Lower leg skin (tissue), 4 donors: ENCODE measurements around the gene C5AR1. TPM values are rescaled to one million over a fixed set of nuclear protein-coding genes. Genes with fewer than 3 reads are reported as not detected.
"Not testable (repeated sequence)": the region's sequence is repeated elsewhere in the genome, so short reads cannot be mapped to it uniquely, and the experiment has no call there.

Experiments
- DNase-seq, 2 donors: peaks; one replicate each; pipeline ENCODE4 v3.0.0-alpha.2; 2019; ENCODE audit warnings: low spot score in 2 of 2
- H3K4me3 ChIP-seq: fragments of 200-600 bp; sonication (generic); 2 replicates; pipeline ENCODE4 v1.5.1; 2017; ENCODE audit warnings: mild to moderate bottlenecking, low read depth; ENCODE audit not compliant: poor library complexity, severe bottlenecking
- CTCF ChIP-seq, 3 donors: fragments of 450-650 bp; IDR thresholded peaks; one replicate each; pipeline ENCODE4 v1.5.1; 2016; ENCODE audit warnings: antibody characterized with exemption in 3 of 3, mild to moderate bottlenecking in 3 of 3, moderate library complexity in 2 of 3
- POLR2A ChIP-seq, 2 donors: fragments of 450-650 bp; IDR thresholded peaks; one replicate each; pipeline ENCODE4 v1.6.1; 2016 to 2017; ENCODE audit warnings: antibody characterized with exemption in 2 of 2, mild to moderate bottlenecking in 1 of 2, moderate library complexity in 1 of 2
- WGBS, 2 donors: methylation state at CpG; one replicate each; pipeline ENCODE4 v1.1.5; 2018; 5-methylcytosine and 5-hydroxymethylcytosine counted together
- intact Hi-C: fragments of 100-400 bp; cut with DNase I; formaldehyde crosslinking; loops from one replicate; pipeline ENCODE4 v1.15.0; 2023; ENCODE audit warnings: low total_unique reads
- total RNA-seq, 4 donors: library from RNA; depleted of rRNA; stranded (reverse); fragments of >200 nt; gene quantifications; one replicate each; pipeline ENCODE4 v1.1.0, GENCODE V29; 2016

C5AR1 gene
- total RNA-seq, 4 donors from 2014 or later, result 1.1 to 3.7 (median 2.0) TPM

- peak overlapping the region; percentile 75 for H3K4me3 ChIP-seq
- WGBS, 2 donors, result 1 to 2% methylated on average over 26 to 31 of the region's 54 CpGs
- peak; percentile 94 to 98 for DNase-seq
- intact Hi-C loops, result no loop called here
- no peak for TF ChIP-seq CTCF (IDR thresholded peaks at IDR 0.05)
- peak in 1 of 2 donors; percentile 56 for TF ChIP-seq POLR2A (IDR thresholded peaks at IDR 0.05)
Observed at GRCh38 chr19:47273313-47274070, 36.2 kb upstream of the C5AR1 start.

- intact Hi-C loops, result no loop called here
- peak within 1 kb of the TSS; percentile 75 for H3K4me3 ChIP-seq
- peak; percentile 97 to 100 for DNase-seq
- TF ChIP-seq CTCF (IDR thresholded peaks at IDR 0.05) (no peak), POLR2A (IDR thresholded peaks at IDR 0.05) (peak in 1 of 2 donors; percentile 25)
- WGBS, 2 donors, result 1% methylated on average over 43 to 48 of the region's 72 CpGs
Observed at GRCh38 chr19:47274071-47274890, 35.4 kb upstream of the C5AR1 start, which contains the start of gene INAFM1. TSS of gene INAFM1 (plus strand) at chr19:47274885. CDS start at chr19:47274920, 35 bp downstream.

- WGBS, 2 donors, result 8% methylated on average over 35 to 70 of the region's 82 CpGs
- DNase-seq, result peak; percentile 53 to 92
- TF ChIP-seq CTCF (IDR thresholded peaks at IDR 0.05) (no peak), POLR2A (IDR thresholded peaks at IDR 0.05) (no peak)
- H3K4me3 ChIP-seq, result peak overlapping the region; percentile 28
- intact Hi-C loops, result no loop called here
Observed at GRCh38 chr19:47274891-47275761, 34.5 kb upstream of the C5AR1 start.

- DNase-seq, result peak in 1 of 2 donors; percentile 92
- intact Hi-C loops, result no loop called here
- 64 to 65% methylated on average over 12 to 13 of the region's 13 CpGs for WGBS, 2 donors
- TF ChIP-seq POLR2A (IDR thresholded peaks at IDR 0.05) (no peak), CTCF (IDR thresholded peaks at IDR 0.05) (no peak)
- no peak overlapping the region for H3K4me3 ChIP-seq
Observed at GRCh38 chr19:47275791-47276461, 33.7 kb upstream of the C5AR1 start.

- WGBS, 2 donors, result 87 to 91% methylated on average over 3 of the region's 3 CpGs
- H3K4me3 ChIP-seq, intact Hi-C loops, DNase-seq: not testable (repeated sequence)
Observed at GRCh38 chr19:47276513-47276912, 33.1 kb upstream of the C5AR1 start.
